GM19463 (cell line): ENCODE results near the gene ATG101.
A peak's percentile ranks its signal among the peaks of the same experiment; 100 is the strongest.

Experiments used
- ATAC-seq: cut with Tn5 transposase; IDR thresholded peaks from one replicate; pipeline ENCODE4 v1.9.1; 2021; ENCODE audit warnings: mild to moderate bottlenecking, moderate library complexity; ENCODE audit not compliant: unreplicated experiment

The ATG101 gene

GRCh38 chr12:52069327-52070184, at the start of gene ATG101:
Gene ATG101 (plus strand): TSS chr12:52069978. CDS start chr12:52073651, 3,673 bp downstream.
- ATAC-seq, result peak; percentile 94

DNA sequence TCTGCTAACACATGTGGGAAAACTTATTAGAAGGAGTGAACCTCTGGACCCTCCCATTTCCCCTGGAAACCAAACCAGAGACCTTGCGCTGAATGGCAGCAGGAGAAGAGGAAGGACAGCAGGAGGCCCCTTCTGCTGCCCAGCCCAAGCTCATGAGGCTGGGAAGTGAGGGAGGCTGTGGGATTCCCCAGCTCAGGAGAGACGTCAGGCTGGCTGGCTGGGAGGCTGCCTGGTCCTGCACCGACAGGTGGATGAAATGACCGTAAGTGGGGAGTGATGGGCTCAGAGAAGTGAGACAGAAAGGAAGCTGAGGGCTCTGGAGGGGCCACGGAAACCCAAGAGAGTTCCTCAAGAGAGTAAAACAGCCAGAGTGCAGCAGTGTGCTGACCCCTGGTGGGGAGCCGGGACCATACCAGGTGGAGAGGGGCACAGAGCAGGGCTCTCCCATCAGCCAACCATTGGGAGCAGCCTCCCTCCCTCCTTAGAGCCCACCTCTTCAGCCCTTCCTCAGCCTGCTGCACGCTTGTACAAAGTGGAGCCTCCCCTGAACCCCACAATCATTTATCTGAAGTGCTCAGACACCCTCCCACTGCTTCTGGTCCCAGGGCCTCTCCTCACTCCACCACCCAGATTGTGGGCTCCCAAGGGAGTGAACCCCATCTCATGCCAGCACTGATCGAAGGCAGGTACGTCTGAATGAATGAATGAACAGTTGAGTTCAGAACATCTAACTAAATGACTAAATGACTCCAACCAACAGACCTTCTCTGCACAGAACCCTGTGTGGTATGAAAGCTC, 49.0 kb upstream of the ATG101 start:
- no peak for ATAC-seq

GRCh38 chr12:52022841-52023181, 47.0 kb upstream of the ATG101 start:
- peak; percentile 12 for ATAC-seq

DNA sequence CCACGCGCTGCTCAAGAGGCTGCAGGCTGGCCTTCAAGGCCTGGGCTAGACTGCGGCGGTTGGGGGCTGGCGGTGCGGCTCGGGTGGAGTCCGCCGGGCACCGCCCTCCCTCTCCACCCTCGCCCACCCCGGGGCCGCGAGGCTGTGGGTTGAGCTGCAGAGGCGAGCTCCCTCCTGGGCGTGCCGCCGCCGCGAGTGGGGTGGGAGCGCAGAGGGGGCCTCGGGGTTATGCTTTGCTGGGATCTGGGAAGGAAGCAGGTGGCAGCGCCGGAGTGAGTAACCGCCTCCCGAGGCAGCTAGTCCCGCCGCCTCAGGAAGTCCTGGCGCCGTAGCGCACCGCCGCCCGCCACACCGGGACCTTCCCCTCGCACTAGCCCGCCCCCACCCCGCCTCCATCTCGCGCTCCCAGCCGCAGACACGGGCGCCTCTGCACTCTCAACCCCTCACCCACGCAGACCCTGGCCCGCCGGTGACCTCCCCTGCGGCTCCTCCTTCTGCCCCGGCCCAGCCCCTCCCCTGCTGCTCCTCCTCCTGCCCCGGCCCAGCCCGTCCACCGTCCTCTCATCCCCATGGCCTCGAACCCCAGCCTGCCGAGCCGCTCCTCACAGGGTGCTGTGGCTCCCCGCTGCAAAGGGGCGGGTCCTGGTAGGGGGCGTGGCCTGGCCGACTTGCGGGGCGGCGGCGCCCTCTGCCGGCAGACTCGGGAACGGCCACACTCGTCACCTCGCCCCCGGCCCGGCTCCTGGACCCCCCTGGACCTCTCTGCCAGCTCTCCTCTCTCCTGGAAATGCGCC, 46.4 kb upstream of the ATG101 start:
- peak; percentile 37 for ATAC-seq

- no peak for ATAC-seq
Measured at GRCh38 chr12:52023976-52024688, 45.6 kb upstream of the ATG101 start.

- no peak for ATAC-seq
Measured at GRCh38 chr12:52024845-52025230, 44.9 kb upstream of the ATG101 start.

DNA sequence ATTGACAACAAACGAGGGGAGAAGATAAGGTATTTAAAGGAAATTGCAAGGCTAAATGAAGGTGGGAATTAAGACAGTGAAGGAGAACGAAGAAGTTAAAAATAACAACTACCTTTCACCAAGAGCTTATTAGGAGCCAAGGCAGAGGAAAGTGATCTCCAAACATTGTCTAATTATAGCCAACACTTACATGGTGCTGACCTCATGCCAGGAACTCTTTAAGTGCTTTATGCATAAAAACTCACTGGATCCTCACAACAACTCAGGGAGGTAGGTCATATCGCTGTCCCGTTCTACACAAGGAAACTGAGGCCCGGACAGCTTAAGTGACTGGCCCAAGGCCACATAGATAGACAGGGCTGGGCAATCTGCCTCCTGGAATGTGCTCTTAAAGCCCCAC, 43.5 kb upstream of the ATG101 start:
- no peak for ATAC-seq

DNA sequence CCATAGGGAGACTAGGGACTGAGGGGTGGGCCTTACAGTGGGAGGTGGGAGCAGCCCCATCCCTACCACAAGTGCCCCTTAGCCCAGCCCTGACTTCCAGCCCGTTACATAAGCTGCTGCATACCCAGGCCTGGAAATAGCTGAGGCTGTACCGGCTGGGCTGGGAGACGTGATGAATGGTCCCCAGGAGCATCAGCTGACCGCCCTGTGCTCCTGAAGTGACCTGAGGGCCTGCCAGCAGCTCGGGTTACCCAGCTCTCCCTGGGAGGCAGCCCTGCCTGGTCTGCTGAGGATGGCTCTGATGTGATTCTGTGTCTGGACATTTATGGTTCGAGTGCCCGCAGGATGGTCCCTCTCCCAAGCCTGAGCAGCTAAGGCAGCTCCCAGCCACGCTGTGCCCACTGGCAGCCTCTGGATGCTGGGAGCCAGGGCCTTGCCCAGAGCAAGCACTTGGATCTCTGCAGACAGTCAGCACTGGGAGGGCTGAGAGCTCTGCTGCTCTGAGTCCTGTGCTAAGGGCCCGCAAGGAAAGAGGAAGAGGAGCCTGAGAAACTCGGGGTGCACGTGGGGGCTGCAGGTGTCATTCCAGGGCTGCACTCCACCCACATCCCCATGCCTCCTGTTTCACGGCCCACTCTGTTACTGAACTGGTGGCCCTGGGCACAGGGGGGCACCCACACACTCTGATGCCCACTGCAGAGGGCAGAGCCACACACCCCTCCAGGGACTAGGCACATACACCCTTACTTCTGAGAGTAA, 42.5 kb upstream of the ATG101 start:
- no peak for ATAC-seq

GRCh38 chr12:52029685-52030084, 40.1 kb upstream of the ATG101 start:
- ATAC-seq, result no peak

- ATAC-seq, result no peak
Measured at GRCh38 chr12:52032446-52032803, 37.4 kb upstream of the ATG101 start.

DNA sequence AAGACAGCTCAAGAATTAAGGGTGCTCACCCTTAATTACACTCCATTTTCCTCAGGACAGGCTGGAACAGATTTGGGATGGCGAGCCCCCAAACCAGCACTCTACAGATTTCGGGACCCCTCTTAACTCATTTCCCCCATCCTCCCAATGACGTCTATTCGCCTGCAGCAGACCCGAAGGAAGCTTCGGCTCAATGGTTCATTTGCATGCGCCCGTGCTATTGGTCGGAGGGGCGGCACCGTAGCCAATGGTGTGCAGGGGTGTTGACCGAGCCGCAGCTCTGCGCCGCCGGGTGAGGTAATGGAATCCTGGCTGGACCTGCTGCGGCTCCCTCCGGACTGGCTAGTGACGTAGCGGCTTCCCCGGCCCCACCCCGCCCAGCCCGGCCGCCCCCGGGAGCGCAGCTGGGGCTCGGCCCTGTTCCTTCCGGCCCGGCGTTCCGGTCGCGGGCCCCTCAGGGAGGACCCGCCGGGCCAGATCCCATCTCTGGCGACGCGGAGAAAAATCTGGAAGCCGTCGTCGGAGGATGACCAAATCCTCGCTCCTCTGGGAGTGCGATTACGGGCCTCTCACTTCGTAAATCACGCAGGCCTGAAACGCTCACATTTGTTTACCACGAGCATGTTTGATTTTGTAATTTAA, 36.9 kb upstream of the ATG101 start:
- ATAC-seq, result peak; percentile 95

- no peak for ATAC-seq
Measured at GRCh38 chr12:52033446-52034140, 36.2 kb upstream of the ATG101 start.

DNA sequence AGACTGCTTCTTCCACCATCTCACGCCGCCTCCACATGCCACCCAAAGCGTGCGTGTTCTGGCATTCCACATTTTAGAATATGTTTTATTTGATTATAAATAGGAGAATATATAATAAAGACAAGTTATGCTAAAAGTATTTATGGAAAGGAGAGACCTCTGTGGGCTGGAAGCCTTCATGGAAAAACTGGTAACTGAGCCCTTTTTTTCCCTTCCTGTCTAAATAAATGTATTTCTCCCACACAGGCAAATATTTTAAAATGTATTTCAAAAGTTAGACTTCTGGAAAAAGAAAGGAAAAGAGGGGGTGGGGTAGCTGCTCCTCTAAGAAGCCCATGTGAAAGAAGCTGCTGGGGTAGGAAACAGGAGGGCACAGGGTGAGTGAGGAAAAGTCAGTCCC, 34.6 kb upstream of the ATG101 start:
- no peak for ATAC-seq

- no peak for ATAC-seq
Measured at GRCh38 chr12:52035926-52036325, 33.9 kb upstream of the ATG101 start.

DNA sequence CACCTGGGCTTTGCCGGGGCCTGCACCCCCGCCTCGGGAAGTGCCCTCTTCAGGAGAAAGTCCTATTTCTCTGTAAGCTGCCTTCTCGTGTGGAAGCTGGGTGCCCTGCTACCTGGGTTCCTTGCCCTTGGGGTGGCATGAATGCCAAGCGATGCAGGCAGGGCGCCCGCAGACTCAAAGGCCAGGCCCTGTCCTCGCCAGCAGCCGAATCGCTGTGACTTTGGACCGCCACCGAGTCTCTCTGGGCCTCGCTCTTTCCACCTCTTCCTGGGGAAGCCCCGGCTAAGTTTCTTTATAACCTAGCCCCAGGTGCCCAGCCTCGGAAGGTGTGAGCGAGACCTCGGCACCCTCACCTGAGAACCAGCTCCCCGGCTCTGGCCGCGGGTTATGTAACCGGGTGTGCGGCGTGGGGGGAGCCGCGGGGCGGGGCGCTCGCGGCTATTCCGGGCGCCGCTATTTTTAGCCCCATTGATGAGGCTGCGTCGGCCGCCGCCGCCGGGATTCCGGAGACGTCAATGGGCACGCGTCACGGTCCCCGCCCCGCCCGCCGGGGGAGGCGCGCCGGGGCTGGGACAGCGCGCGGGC, 33.1 kb upstream of the ATG101 start:
- ATAC-seq, result peak; percentile 39

DNA sequence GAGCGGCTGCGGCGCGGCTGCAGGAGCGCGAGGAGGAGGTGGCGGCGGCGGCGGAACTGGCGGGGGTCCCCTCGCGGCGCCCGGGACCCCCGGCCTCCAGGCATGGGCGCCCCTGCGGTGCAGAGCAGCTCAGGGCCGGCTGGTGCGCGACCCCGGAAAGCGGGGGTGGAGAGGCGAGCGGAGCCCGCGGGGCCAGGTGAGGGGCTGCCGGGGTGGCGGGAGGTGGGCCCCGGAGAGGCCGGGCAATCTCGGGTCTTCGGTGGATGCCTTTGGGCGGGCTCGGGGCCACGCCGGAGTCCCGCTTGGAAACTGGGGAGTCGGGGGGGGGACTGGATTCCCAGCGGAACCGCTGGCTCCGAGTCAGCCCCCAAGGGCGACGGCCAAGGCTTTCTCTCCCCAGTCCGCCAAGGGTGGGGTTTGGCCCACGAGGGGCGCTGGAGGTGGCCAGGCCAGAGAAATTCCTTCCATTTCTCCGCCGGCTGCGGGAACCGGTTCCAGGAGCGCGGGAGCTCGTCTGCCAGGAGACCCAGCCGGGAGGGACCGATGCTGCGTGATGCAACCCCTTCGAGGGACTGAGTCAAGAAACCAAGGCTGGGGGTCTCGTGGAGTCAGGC, 32.4 kb upstream of the ATG101 start:
- no peak for ATAC-seq

DNA sequence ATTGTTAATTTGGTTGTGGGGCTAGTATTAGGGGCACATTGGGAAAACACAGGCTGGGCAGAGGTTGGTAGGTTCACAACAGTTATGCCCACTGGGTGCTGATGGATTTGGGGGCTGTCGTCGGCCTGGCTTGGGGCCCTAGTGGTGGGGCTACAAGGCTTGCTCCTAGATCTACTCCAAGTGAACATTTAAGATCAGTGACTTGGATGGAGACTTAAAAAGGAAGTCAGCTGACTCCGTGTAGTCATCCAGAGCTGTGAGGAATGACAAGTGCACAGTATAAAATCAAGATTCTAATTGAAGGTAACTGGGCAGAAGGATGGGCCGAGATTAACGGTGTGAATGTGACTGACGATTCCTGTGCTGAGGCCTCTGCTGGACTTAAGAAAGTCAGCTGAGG, 31.3 kb upstream of the ATG101 start:
- no peak for ATAC-seq

- ATAC-seq, result no peak
Measured at GRCh38 chr12:52041035-52041434, 28.7 kb upstream of the ATG101 start.
